ENCODE measurements around the gene CMKLR1.

CMKLR1 gene

DNA sequence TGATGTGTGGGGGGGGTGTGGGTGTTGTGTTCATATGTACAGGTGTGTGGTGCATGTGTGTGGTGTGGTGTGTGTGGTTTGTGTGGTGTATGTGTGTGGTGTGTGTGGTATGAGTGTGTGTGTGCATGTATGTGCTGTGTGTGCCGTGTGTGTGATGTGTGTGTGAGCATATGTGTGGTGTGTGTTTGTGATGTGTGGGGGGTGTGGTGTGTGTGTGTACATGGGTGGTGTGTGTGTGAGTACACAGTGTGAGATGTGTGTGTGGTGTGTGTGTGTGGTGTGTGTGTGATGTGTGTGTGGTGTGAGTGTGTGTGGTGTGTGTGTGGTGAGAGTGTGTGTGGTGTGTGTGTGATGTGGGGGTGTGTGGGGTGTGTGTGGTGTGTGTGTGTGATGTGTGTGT lies 24.5 kb upstream of the CMKLR1 start:
- DNase-seq (ENCODE audit: extremely low spot score, insufficient read length, low read depth) (no peak), FAIRE-seq (peak; percentile 36)

DNA sequence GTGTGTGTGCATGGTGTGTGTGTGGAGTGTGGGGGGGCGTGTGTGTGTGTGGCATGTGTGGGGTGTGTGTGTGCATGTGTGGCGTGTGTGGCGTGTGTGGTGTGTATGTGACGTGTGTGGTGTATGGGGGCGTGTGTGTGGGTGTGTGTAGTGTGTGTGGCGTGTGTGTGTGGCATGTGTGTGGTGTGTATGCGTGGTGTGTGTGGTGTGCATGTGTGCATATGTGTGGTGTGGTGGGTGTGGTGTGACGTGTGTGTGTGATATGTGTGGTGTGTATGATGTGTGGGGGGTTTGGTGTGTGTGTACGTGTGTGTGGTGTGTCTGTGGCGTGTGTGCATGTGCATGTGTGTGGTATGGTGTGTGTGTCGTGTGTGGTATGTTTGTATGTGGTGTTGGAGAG lies 24.1 kb upstream of the CMKLR1 start:
- no peak for FAIRE-seq

GRCh38 chr12:108361606-108362005 lies 22.5 kb upstream of the CMKLR1 start:
- FAIRE-seq (no peak), DNase-seq (ENCODE audit: extremely low spot score, insufficient read length, low read depth) (no peak)

More for the DNA sequence above, 24.1 kb upstream of the CMKLR1 start:
- no peak for DNase-seq (ENCODE audit: extremely low spot score, insufficient read length, low read depth)

DNA sequence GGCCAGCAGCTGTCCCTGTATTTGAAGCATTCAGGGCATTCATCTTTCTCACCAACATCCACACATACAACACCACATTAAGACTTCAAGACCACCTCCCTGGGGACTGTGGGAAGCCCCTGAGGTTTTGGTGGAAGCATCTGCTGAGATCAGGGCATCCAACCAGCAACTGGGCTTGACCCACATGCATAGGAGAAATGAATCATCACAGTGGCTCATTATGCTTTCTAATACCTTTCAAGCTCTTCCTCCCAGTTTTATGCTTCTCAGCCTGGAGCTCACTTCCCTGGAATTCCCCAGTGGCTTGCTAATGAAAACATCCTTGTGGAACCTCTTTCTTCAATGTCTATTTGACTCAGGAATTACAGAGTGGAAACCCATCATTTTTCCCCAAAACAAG lies 21.4 kb upstream of the CMKLR1 start:
- peak; percentile 82 for FAIRE-seq

GRCh38 chr12:108360057-108360456 lies 20.9 kb upstream of the CMKLR1 start:
- no peak for DNase-seq (ENCODE audit: extremely low spot score, insufficient read length, low read depth)
- FAIRE-seq: no peak

More for the DNA sequence above, 21.4 kb upstream of the CMKLR1 start:
- DNase-seq (ENCODE audit: extremely low spot score, insufficient read length, low read depth): peak; percentile 25

- DNase-seq (ENCODE audit: extremely low spot score, insufficient read length, low read depth) (no peak), FAIRE-seq (no peak)
Observed at GRCh38 chr12:108358580-108358965, 19.5 kb upstream of the CMKLR1 start.

GRCh38 chr12:108357834-108358579 lies 18.9 kb upstream of the CMKLR1 start:
- FAIRE-seq: no peak

GRCh38 chr12:108356835-108357806 lies 18.0 kb upstream of the CMKLR1 start:
- FAIRE-seq: no peak
- no peak for DNase-seq (ENCODE audit: extremely low spot score, insufficient read length, low read depth)

More at GRCh38 chr12:108357834-108358579, 18.9 kb upstream of the CMKLR1 start:
- DNase-seq (ENCODE audit: extremely low spot score, insufficient read length, low read depth): no peak

DNA sequence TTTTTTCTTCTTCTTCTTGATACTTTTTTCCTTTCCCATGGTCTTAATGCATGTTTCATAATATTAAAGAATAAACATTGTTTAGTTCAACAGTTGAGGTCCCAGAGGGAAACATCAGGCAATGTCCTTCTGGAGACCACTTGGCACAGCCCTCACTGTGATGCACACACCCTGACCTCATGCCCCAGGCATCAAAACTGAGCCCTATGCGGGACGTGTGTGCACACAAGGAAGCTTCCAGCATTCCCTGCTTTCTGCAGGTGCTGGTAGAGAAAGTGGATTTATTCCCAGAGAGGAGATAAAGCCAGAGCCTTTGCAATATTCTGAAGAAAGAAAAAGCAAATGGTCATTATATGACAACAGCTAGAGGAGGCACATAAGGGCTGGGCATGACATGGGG lies 16.0 kb upstream of the CMKLR1 start:
- FAIRE-seq (no peak), DNase-seq (ENCODE audit: extremely low spot score, insufficient read length, low read depth) (no peak)

- FAIRE-seq: no peak
- no peak for DNase-seq (ENCODE audit: extremely low spot score, insufficient read length, low read depth)
Observed at GRCh38 chr12:108352591-108352990, 13.5 kb upstream of the CMKLR1 start.

GRCh38 chr12:108350511-108350910 lies 11.4 kb upstream of the CMKLR1 start:
- no peak for FAIRE-seq
- DNase-seq (ENCODE audit: extremely low spot score, insufficient read length, low read depth): no peak

DNA sequence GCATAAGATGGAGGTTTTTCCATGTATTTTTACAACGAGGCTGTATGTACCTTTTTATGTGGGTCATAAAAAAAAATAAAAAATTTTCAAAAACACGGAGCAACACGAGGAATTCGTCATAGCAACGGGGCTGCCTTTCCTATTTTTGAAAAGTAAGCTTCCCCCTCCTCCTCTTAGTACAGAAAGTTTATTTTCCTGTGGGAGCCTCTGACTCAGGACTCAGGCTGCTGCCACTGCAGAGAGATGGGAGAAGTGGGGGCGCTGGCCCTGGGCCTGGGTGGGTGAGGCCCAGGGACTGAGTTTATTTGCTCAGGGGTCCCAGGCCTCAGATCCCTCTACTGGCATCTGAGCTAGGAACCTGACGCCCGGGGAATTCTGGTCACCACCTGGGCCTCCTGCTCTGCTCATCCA lies 10.2 kb upstream of the CMKLR1 start:
- DNase-seq (ENCODE audit: extremely low spot score, insufficient read length, low read depth) (no peak), FAIRE-seq (no peak)

- DNase-seq (ENCODE audit: extremely low spot score, insufficient read length, low read depth) (no peak), FAIRE-seq (no peak)
Observed at GRCh38 chr12:108348842-108349241, 9.7 kb upstream of the CMKLR1 start.

DNA sequence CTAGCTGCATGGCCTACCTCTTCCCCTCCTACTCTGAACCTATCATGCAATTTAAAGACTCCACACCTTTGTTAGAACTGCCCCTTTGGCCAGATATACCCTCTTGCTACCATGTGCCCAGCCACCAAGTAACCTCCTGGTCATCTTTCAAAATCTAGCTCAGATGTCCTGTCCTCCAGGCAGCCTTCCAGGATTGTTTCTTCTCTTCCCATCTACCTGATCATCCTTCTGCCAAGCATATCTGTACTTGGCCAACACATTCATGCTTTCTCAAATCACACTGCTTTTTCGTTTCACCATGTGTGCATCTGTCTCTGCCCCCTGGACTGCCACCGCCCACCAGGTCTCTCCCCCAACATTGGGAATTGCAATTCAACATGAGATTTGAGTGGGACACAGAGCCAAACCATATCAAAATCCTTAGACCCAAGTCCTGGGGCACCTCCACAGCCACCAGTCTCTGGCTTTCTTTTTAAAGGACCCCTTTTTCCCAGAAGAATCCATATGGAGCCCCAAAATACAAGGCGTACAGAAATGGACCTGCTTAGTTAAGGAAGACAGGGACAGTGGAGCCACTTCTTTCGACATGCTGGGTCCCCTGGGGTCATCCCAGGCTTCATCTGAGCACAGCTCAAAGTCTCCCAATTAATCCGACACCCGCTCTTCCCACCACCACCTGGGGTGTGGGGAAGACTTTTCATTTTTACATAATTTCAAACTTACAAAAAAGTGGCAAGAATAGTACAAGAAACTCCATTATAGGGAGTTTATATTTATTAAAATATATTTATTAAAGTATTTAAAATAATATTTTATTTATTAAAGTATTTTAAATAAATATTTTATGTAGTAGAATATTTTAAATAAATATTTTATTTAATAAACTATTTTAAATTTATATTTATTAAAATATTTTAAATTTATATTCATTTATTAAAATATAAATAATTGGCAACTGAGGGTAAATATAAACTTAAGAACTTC lies 7.9 kb upstream of the CMKLR1 start:
- DNase-seq (ENCODE audit: extremely low spot score, insufficient read length, low read depth) (no peak), FAIRE-seq (no peak)

DNA sequence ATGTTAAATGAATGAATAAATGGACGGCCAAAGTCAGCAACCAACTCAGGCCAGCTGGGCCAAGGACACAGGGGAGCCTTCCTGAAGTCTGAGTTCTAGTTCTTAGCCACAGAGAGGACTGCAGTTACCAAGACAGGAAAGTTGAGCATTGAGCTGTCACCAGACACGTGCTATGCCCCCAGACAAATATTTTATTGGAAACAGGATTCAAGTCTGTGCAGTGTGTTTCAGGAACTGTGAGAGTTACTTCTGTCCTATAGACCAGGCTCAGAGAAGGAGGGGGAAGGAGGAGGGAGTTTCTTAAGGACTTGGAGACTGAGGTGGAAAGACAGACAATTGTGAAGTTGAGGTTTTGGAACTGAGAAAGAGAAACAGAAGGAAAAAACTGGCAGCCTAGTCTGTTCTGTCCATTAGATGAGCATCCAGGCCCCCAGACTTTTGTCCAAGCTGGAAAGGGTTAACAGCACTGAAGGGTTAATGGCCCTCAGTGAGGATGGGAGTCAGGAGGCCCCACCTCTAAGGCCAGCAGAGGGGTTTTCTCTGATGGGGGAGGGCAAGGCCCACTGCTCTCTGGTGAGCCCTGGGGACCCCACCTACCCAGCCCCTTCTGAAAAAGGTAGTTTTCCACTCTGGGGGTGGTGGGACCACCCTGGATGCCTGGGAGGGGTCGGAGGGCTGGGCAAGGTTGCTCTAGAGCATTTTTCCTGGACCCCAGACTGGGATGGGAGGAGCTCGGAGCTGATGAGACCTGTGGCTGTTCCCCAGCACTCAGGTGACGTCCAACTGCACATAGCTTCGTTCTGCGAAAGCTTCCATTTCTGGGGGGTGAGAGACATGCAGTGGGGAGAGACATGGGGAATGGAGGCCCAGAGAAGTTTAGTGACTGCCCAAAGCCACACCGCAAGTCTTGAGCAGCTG lies 6.9 kb upstream of the CMKLR1 start:
- no peak for FAIRE-seq
- DNase-seq (ENCODE audit: extremely low spot score, insufficient read length, low read depth): no peak

- DNase-seq (ENCODE audit: extremely low spot score, insufficient read length, low read depth) (no peak), FAIRE-seq (no peak)
Observed at GRCh38 chr12:108342985-108343384, 3.9 kb upstream of the CMKLR1 start.

GRCh38 chr12:108341854-108342847 lies 3.0 kb upstream of the CMKLR1 start:
- DNase-seq (ENCODE audit: extremely low spot score, insufficient read length, low read depth) (no peak), FAIRE-seq (no peak)

- DNase-seq (ENCODE audit: extremely low spot score, insufficient read length, low read depth) (no peak), FAIRE-seq (no peak)
Observed at GRCh38 chr12:108341356-108341755, 2.2 kb upstream of the CMKLR1 start.
